Ishikawa (cell line): ENCODE measurements around the gene SMPDL3A.

Experiments used
- CEBPB ChIP-seq: IDR thresholded peaks from 2 replicates; pipeline ENCODE4 v1.6.1; 2012
- CREB1 ChIP-seq: IDR thresholded peaks from 2 replicates; pipeline ENCODE4 v1.6.1; 2012; ENCODE audit warnings: low read depth
- EGR1 ChIP-seq: IDR thresholded peaks from 2 replicates; pipeline ENCODE4 v1.6.1; 2012
- EP300 ChIP-seq: IDR thresholded peaks from 2 replicates; pipeline ENCODE4 v1.6.1; 2012; ENCODE audit warnings: borderline replicate concordance
- FOXM1 ChIP-seq: IDR thresholded peaks from 2 replicates; pipeline ENCODE4 v1.6.1; 2012; ENCODE audit warnings: low read depth, borderline replicate concordance
- MAX ChIP-seq: IDR thresholded peaks from 2 replicates; pipeline ENCODE4 v1.6.1; 2012
- NFIC ChIP-seq: IDR thresholded peaks from 2 replicates; pipeline ENCODE4 v1.6.1; 2012
- RAD21 ChIP-seq: IDR thresholded peaks from 2 replicates; pipeline ENCODE4 v1.6.1; 2012; ENCODE audit warnings: low read depth
- REST ChIP-seq: IDR thresholded peaks from 2 replicates; pipeline ENCODE4 v1.6.1; 2012; ENCODE audit warnings: low read depth, mild to moderate bottlenecking
- TAF1 ChIP-seq: IDR thresholded peaks from 2 replicates; pipeline ENCODE4 v1.6.1; 2012; ENCODE audit warnings: low read depth, mild to moderate bottlenecking
- TCF12 ChIP-seq: IDR thresholded peaks from 2 replicates; pipeline ENCODE4 v1.6.1; 2012; ENCODE audit warnings: low read depth
- TEAD4 ChIP-seq: IDR thresholded peaks from 2 replicates; pipeline ENCODE4 v1.6.1; 2012
- USF1 ChIP-seq: IDR thresholded peaks from 2 replicates; pipeline ENCODE4 v1.6.1; 2012
- YY1 ChIP-seq: IDR thresholded peaks from 2 replicates; pipeline ENCODE4 v1.6.1; 2012; ENCODE audit warnings: low read depth
- ZBTB7A ChIP-seq: IDR thresholded peaks from 2 replicates; pipeline ENCODE4 v1.6.1; 2012; ENCODE audit warnings: low read depth

The SMPDL3A gene

GRCh38 chr6:122753000-122753687 lies 35.9 kb upstream of the SMPDL3A start:
- TF ChIP-seq USF1 (no peak), NFIC (no peak), YY1 (no peak), TCF12 (no peak), CEBPB (no peak), REST (no peak), TEAD4 (no peak), RAD21 (no peak), ZBTB7A (no peak)

GRCh38 chr6:122753688-122754056 lies 35.4 kb upstream of the SMPDL3A start:
- no peak for TF ChIP-seq YY1
- no peak for TF ChIP-seq EGR1
- TF ChIP-seq ZBTB7A: no peak
- TF ChIP-seq CEBPB: no peak
- TF ChIP-seq TCF12: no peak
- no peak for TF ChIP-seq TEAD4
- no peak for TF ChIP-seq USF1
- TF ChIP-seq FOXM1: no peak
- TF ChIP-seq CREB1: no peak
- TF ChIP-seq NFIC: no peak
- no peak for TF ChIP-seq EP300
- no peak for TF ChIP-seq MAX
- no peak for TF ChIP-seq TAF1
- no peak for TF ChIP-seq RAD21
- no peak for TF ChIP-seq REST

GRCh38 chr6:122754191-122754731 lies 34.8 kb upstream of the SMPDL3A start:
- TF ChIP-seq TCF12 (no peak), EGR1 (no peak), MAX (no peak), USF1 (no peak), REST (no peak), RAD21 (no peak), TEAD4 (no peak), CREB1 (no peak), ZBTB7A (no peak), CEBPB (no peak), TAF1 (no peak), YY1 (no peak), NFIC (no peak), EP300 (no peak), FOXM1 (no peak)

- TF ChIP-seq FOXM1: no peak
- TF ChIP-seq RAD21: no peak
- no peak for TF ChIP-seq EGR1
- no peak for TF ChIP-seq YY1
These were observed 33.2 kb upstream of the SMPDL3A start for GRCh38 chr6:122755901-122756300.
